GM21786 (cell line): Measurements from ENCODE around the gene AIFM2.
"Not testable (repeated sequence)": the region's sequence is repeated elsewhere in the genome, so short reads cannot be mapped to it uniquely, and the experiment has no call there.

Source experiments
- ATAC-seq: cut with Tn5 transposase; IDR thresholded peaks from one replicate; pipeline ENCODE4 v1.9.1; 2021; ENCODE audit not compliant: unreplicated experiment

The AIFM2 gene

GRCh38 chr10:70123817-70124216 is 8.8 kb downstream of the AIFM2 start:
- no peak for ATAC-seq

DNA sequence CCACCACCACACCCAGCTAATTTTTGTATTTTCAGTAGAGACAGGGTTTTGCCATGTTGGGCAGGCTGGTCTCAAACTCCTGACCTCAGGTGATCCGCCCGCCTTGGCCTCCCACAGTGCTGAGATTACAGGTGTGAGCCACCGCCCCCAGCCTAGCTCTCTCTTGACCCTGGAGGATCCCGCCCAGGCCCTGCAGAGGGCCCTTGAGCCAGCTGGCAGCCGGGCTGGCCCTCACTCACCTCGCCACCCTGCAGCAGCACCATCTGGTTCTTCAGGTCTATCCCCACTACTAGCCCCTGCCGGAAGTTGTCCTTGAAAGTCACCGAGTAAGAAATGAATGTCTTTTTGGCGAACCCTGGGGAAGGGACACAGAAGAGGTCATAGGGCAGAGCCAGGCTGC is 9.5 kb downstream of the AIFM2 start:
- ATAC-seq: not testable (repeated sequence)

DNA sequence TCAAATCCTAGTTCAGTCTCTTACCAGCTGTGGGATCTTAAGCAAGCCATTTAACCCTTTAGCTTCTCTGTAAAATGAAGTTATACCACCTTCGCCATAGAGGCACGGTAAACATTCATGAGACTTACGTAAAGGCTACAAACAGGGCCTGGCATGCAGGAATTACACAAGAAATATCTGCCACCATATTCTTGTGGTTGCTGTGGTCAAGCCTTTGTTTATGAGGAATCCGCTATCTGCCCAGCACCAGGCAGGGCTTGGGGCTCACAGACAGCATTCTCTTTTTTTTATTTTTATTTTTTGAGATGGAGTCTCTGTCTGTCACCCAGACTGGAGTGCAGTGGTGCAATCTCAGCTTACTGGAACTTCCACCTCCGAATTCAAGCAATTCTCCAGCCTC is 9.9 kb downstream of the AIFM2 start:
- ATAC-seq: no peak

GRCh38 chr10:70121281-70121949 is 11.2 kb downstream of the AIFM2 start:
- ATAC-seq: no peak

- ATAC-seq: no peak
Observed at GRCh38 chr10:70120417-70120816, 12.2 kb downstream of the AIFM2 start.

DNA sequence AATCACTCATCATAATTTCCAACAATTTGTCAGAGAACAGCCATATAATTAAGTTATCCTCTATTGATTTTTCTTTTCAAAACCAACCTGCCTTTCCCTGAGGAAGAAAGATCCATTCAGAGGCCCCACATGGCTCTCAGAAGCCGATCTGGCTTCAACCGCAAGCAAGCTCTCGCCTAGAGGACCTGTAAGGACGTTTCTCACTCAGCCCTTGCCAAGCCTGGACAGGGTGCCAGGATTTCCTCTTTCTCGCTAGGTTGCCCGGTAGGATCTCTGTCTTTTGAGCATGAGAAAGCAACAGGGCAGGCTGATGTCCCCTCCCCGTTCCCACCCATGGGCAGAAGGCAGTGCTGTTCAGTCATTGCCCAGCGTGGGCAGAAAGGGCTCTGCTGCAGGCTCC is 13.0 kb downstream of the AIFM2 start:
- no peak for ATAC-seq

DNA sequence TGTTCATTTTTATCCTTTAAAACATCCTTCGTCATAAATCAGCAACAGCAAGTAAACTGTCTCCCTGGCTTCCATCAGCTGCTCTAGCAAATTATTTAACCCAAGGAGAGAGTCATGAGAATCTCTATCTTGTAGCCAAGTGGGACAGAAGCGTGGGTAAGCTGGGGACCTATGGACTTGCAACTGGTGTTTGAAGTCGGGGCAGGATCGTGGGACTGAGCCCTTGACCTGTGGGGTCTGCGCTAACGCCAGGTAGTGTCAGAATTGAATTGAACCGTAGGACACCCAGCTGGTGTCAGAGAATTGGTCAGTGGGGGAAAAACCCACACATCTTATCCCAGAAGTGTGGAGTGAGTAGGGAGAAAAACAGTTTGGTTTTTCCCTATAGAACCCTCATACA is 13.4 kb downstream of the AIFM2 start:
- no peak for ATAC-seq

GRCh38 chr10:70118196-70118595 is 14.4 kb downstream of the AIFM2 start:
- no peak for ATAC-seq

GRCh38 chr10:70117646-70118045 is 15.0 kb downstream of the AIFM2 start:
- no peak for ATAC-seq

- no peak for ATAC-seq
Observed at GRCh38 chr10:70115948-70116682, 16.5 kb downstream of the AIFM2 start.

DNA sequence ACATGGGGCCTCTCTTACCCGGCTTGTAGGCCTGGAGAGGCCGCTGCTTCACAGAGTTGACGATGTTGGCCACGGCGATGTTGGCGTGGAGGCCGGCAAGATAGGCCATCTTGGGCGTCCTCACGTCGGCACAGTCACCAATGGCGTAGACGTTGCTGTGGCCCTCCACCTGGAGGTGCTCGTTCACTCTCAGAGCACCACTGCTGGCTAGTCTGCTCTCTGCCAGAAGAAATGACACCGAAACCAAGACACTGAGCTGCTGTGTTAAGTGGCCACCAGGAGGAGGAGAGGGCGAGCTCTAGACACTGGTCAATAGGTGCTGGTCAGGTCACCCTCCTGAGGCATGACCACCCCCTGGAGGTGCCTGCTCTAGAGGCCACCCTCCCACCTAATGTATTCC is 17.7 kb downstream of the AIFM2 start:
- no peak for ATAC-seq

DNA sequence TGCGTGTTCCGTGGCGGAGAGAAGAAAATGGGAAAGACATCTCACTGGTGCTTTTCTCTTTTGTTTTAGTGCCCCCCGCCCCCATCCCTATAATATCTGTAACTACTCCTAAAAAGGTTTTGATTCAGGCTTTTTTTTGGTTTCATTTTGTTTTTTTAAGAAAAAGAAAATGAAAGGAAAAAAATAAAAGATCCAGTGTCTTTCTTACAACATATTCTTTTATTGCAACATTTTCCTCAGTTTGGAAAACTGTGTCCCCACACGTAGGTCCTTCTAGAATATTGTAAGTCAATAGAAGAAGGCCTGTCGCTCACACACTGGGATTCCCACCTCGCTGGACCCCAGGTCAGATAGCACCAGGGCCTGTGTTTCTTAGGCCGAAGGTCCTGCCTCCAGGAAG is 20.6 kb downstream of the AIFM2 start:
- no peak for ATAC-seq

- no peak for ATAC-seq
Observed at GRCh38 chr10:70111496-70111895, 21.1 kb downstream of the AIFM2 start.

- ATAC-seq: no peak
Observed at GRCh38 chr10:70109064-70109729, 23.4 kb downstream of the AIFM2 start.

DNA sequence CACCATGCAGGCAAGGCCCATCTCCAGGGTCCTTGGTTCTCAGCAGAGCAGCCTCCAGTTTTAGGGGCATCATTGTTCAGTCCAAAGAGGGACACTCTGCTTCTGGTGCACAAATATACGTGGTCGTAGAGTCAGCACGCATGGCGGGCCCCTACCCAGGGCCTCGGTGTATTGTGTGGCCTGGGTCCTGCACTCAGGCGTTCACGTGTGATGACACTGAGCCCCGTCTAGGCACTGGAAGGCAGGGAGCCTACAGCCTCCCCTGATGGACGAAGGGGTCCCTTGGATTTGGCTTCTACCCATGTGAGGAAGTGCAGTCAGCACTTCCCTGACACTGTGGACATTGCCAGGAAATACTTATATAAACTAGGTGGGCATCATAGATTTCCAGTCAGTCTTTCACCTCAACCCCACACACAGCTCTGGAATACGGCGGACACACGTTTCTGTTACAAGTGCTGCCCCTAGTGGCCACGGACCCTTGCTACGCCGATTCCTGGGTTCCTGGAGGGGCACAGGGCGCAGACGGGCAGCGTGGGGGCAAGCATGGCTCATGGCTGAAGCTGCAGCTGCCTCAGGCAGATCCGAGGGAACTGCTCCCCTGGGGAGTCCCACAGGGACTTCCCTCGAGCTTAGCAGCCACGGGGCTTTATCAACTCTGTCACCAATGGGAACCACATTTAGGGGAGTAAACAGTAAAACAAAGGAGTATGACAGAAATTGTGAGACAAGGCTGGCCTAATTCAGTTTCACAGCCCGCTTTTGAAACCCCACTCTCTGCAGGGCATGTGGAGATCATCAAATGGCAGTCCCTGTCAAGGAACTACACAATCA is 25.4 kb downstream of the AIFM2 start:
- peak; percentile 64 for ATAC-seq

GRCh38 chr10:70101668-70102067 is 31.0 kb downstream of the AIFM2 start:
- no peak for ATAC-seq

- ATAC-seq: not testable (repeated sequence)
Observed at GRCh38 chr10:70101068-70101562, 31.5 kb downstream of the AIFM2 start.

DNA sequence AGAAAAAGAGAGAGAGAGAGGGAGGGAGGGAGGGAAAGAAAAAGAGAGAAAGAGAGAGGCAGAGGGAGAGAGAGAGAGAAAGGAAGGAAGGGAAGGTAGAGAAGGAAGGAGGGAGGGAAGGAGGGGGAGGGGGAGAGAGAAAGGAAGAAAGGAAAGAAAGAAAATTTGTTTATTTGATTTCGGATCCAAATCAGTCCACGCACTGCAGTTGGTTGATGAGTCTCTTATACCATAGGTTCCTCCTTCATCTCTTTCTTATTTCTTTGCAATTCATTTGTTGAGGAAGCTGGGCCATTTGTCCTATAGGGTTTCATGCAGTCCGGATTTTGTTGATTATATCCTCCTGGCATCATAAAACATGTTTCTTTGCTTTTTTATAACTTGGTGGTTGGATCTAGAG is 34.4 kb downstream of the AIFM2 start:
- ATAC-seq: no peak

DNA sequence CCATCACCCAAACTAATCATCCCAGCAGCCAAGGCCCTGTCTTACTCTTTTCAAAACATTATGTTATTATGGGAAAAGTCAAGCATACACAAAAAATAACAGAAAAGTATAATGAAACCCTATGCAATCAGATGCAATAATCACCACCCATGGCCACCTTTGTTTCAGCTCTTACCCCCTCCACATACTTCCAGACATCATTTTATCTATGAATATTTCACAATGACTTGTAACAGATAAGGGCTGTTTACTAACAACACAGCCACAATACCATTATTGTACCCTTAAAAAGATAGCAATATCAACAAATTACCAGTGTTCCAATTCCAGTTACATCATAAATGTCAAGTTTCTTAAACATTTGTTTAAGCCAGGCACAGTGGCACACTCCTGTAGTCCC is 35.2 kb downstream of the AIFM2 start:
- no peak for ATAC-seq

DNA sequence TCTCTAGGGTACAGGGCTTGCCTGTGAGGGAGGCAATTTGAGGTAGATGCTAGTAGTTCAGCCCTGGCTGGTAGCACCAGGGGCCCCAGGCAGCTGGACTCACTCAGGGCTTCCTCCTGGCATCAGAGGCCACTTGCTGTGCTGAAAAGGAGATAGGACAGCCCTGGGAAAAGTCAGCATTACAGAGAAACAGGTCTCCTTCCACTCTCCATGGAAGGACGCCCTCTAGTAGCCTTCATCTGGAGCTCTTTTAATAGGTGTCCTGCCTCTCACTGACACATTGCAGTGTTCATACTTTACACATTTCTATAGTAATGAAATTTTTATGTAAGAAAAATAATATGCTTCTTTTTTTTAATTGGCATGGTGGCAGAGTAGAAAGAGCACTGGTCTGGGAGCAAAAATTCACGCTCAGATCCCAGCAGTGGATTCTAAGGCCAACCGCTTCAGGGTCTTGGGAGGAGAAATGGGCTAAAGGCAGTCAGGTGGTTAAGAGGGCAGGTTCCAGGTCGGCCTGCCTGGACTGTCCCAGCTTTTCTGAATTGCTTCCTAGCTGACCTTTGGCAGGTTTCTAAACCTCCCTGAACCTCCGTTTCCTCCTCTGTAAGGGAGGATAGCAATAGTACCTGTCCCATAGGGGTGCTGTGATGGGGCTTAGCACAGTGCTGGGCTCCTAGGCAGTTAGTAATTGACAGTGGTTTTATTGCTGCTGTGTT is 35.8 kb downstream of the AIFM2 start:
- ATAC-seq: no peak
